DMS153 treated with DMSO at 0.1 percent for 48 hours (cell line): ENCODE data around the gene UBE2C.

Experiments
- DNase-seq: peaks from one replicate; lab custom pipeline; 2025; ENCODE audit not compliant: unreplicated experiment; lab: John Stamatoyannopoulos, UW

UBE2C gene

DNA sequence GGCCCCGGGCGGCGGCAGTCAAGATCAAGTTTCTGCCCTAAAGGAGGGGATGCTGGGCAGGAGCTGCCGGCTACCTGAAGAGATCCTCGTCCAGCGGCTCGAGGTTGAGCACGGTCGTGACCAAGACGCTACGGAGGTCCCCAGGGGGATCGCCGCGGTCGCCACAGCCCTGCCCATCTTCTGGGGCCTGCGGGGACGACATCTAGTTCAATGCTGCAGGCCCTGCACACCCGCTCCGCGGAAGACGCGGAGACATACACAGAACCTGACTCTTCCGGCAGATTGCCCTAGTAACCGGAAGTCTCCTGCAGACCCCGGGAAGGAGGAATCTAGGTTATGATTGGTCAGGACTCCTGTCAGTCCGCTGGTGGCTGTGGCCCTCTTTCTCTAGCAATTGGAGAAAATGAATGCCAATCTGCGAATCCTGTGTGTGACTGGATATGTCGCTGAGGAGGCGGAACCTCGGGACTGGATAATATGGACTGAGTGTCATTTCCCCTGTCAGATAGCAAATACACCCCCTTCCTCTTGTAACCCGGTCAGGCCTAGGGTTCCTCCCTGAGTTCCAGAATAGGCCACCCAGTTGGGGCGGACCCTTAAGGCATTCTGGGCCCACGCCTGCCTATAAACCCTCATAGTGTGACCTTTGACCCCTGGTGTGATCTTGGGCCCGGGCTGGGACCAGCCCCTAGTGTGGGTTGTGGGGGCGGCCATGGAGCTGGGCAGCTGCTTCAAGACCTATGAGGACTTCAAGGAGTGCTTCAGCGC is 44.9 kb downstream of the UBE2C start, which contains the start of the genes ACOT8 and ZSWIM3:
TSS of gene ACOT8 (minus strand) at position 279 of the 768 bp plus-strand sequence. CDS start at position 202, 77 bp downstream.
TSS of gene ZSWIM3 (plus strand) at position 501 of the 768 bp plus-strand sequence. CDS start at position 713, 212 bp downstream.
- peak; percentile 98 for DNase-seq

DNA sequence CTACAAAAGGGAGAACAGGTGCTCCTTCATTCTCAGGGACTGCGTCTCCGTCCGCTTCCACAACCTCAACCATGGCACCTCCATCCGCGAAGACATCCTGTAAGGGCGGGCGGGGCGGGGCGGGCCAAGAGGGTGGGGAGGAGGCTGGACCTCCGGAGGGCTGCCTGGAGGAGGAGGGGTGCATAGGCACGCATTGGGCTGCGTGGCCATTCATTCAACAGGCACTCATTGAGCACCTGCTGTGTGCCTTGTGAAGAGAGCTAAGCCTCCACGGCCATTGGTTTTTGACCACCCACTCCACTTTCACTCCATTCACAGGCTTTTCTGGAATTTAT is 45.4 kb downstream of the UBE2C start:
- DNase-seq = no peak

DNA sequence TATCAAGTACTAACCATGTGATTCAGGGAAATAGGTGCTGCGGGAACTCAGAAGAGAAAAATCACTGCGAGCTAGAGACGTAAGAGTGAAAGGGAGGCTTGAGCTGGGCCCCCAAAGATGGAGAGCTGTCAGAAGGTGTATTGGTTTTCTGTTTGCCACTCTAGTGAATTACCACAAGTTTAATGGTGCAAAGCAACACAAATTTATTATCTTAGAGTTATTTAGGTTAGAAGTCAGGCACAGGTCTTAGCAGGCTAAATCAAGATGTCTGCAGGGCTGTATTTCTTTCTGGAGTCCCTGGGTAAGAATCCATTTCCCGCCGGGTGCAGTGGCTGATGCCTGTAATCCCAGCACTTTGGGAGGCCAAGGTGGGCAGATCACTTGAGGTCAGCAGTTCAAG is 47.5 kb downstream of the UBE2C start:
- DNase-seq = no peak

DNA sequence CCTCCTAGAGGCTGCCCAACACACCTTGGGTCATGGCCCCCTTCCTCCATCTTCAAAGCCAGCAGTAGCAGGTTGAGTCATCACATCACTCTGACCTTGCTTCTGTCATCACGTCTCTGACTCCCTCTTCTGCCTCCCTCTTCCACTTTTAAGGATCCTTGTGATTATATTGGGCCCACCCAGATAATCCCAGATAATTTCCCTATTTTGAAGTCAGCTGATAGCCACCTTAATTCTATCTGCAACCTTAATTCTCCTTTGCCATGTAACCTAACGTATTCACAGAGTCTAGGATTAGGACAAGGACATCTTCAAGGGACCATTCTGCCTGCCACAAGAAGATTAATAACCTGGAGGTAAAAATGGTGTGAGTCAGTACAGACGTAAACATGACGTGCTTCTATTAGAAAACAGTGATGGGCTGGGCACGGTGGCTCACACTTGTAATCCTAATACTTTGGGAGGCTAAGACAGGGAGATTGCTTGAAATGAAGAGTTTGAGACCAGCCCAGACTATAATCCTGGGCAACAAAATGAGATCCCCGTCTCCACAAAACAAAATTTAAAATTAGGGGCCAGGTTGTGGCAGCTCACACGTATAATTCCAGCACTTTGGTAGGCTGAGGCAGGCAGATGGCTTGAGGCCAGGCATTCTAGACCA is 48.2 kb downstream of the UBE2C start:
- no peak for DNase-seq

DNA sequence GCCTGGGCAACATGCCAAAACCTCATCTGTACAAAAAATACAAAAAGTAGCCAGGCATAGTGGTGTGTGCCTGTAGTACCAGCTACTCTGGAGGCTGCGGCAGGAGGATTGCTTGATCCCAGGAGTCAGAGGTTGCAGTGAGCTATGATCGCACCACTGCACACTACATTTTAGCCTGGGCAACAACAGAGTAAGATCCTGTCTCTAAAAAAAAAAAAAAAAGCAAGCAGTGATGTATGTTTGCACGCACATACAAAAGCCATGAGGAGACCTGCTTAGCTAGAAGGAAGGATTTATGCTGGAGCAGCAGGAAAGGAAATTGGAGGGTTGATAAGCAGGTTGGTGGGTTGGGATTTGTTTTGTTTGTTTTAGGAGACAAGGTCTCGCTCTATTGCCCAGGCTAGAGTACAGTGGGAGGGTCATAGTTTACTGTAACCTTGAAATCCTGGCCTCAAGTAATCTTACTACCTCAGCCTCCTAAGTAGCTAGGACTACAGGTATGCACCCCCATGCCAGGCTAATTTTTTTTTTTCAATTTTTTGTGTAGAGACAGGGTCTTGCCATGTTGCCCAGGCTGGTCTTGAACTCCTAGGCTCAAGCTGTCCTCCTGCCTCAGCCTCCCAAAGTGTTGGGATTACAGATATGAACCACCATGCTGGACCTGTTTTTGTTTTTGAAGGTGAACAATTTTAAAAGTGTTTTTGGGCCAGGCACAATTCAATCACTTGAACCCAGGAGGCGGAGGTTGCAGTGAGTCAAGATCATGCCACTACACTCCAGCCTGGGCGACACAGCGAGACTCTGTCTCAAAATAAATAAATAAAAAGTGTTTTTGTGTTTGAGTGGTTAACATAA is 49.0 kb downstream of the UBE2C start:
- peak; percentile 15 for DNase-seq

DNA sequence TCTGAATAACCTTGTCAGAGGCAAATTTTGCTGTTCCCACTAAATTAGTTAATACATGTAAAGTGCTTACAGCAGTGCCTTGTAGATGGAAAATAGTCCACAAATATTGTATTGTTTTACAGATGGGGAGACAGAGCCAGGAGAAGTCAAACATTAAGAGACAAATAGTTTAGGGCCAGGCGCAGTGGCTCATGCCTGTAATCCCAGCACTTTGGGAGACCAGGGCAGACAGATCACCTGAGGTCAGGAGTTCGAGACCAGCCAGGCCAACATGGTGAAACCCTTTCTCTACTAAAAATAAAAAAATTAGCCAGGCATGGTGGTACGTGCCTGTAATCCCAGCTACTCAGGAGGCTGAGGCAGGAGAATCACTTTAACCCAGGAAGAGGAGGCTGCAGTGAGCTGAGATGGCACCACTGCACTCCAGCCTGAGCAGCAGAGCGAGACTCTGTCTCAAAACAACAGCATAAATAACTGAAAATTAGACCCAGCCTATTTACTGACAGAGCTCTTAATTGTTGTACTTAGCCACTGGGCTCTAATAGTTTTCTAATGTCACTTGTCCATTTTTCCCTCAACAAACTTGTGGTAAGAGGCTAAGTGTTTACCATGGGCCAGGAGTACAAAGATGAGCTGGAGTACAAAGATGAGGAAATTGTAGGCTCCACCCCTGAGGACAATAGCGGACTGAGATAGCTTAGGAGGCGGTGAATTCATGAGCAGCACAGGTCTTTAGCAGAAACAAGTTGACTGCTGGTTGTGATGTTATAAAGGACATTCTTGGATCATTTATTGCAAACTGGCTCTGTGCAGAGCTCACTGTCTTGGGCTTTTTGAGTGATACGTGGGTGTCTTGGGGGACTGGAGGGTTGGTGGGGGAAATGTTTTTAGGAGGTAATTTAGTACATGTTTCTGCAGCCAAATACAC is 51.4 kb downstream of the UBE2C start:
- DNase-seq = peak; percentile 14

DNA sequence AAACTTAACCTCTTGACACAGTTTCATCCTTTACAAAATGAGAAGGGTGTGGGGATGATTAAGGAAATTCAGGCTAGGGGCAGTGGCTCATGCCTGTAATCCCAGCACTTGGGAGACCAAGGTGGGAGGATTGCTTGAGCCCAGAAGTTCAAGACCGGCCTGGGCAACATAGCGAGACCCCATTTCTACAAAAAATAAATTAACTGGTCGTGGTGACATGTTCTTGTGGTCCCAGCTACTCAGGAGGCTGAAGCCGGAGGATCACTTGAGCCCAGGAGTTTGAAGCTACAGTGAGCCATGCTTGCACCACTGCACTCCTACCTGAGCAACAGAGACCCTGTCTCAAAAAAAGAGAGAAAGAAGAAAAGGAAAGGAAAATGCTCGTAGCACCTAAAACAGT is 54.0 kb downstream of the UBE2C start:
- no peak for DNase-seq
